H4 (cell line): ENCODE data around the gene CSMD2. TPM values are rescaled to one million over a fixed set of nuclear protein-coding genes. Genes with fewer than 3 reads are reported as not detected.
A peak's percentile ranks its signal among the peaks of the same experiment; 100 is the strongest.
"Not testable (repeated sequence)": the region's sequence is repeated elsewhere in the genome, so short reads cannot be mapped to it uniquely, and the experiment has no call there.

ENCODE experiments used
- DNase-seq: peaks from one replicate; pipeline ENCODE4 v3.0.0-alpha.2; 2015; ENCODE audit warnings: low spot score
- total RNA-seq: library from RNA; depleted of rRNA; stranded (reverse); fragments of >200 nt; shearing (Covaris generic); gene quantifications from 2 replicates; pipeline ENCODE4 v1.2.3, GENCODE V29; 2014; rRNA removed

The CSMD2 gene
- not detected in 2 replicates for total RNA-seq

GRCh38 chr1:34164771-34165391 lies at the start of gene CSMD2:
CSMD2 (minus strand) TSS chr1:34165230; CDS start chr1:34165097, 133 bp downstream.
- DNase-seq, result no peak

GRCh38 chr1:34213956-34214355 lies 48.9 kb upstream of the CSMD2 start:
- no peak for DNase-seq

GRCh38 chr1:34212673-34213072 lies 47.6 kb upstream of the CSMD2 start:
- no peak for DNase-seq

GRCh38 chr1:34199927-34200326 lies 34.9 kb upstream of the CSMD2 start:
- DNase-seq, result no peak

DNA sequence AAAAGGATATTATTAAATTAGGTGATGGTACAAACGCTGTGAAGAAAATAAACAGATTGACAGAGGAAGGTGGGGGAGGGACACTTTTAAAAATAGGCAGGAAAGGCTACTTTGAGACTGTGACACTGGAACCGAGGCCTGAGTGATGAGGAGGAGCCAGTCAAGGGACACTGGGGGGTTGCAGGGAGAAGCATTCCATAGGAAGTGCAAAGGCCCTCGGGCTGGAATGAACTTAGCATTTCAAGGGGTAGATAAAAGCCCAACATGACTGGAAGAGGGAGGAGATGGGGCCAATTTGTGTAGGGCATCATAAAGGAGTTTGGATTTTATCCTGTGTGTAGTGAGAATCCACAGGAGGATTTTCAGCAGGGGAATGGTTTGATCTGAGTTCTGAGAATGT lies 27.6 kb upstream of the CSMD2 start:
- no peak for DNase-seq

- DNase-seq, result no peak
These were observed 25.7 kb upstream of the CSMD2 start for GRCh38 chr1:34190692-34191091.

DNA sequence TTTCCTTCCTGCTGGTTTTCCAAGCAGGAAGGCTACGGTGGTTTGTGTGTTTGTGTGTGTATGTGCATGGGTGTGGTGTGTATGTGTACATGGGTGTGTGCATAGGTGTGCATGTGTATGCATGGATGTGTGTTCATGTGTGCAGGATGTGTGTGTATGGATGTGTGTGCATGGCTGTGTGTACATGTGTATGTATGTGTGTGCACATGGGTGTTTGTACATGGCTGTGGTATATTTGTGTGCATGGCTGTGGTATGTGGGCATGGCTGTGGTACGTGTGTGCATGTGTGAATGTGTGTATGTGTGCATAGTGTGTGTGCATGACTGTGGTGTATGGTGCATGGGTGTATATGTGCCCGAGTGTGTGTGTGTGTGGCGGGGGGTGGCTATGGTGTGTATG lies 24.0 kb upstream of the CSMD2 start:
- DNase-seq, result no peak

- DNase-seq, result no peak
These were observed 23.4 kb upstream of the CSMD2 start for GRCh38 chr1:34188418-34188817.

DNA sequence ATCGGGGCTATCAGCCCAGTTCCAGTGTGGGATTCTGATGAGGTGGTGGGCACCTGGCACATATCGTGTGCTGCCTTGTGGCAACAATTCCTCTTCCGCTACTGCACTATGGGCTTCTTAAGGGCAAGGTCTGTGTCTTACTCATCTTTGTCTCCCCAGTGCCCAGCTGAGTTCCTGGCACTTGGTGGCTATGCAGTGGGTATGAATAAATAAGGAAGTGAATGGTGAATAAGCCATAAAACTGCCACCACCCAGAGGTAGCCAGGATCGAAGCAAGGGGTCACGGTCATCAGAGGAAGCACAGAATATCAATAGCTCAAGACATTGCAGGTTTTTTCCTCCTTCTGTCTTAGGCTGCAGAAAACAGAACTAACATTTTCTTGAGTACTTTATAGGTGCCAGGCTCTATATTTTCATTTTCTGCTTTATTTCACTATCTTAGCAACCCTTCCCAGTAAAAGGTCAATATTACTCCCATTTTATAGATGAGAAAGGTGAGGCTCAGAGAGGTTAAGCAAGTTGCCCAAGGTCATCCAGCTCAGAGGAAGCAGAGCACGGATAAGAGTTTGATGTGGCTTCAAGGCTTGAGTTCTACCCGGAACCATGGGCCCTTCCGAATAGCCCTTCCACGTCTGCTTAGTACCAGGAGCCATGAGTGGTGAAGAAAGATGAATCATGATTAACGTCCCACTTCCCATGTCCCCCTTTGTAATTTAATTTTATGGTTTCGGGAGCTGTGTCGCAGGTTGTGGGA lies 21.9 kb upstream of the CSMD2 start:
- DNase-seq, result no peak

DNA sequence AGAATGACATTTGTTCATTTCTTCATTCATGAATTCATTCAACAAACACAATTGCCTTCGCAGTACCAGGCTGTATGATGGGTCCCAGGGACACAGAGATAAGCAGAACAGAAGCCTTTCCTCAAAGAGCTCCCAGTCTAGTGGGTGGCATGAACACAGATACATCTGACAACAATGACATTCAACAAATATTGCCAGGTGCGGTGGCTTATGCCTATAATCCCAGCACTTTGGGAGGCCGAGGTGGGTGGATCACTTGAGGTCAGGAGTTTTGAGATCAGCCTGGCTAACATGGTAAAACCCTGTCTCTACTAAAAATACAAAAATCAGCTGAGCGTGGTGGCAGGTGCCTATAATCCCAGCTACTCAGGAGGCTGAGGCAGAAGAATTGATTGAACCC lies 18.4 kb upstream of the CSMD2 start:
- DNase-seq, result not testable (repeated sequence)

DNA sequence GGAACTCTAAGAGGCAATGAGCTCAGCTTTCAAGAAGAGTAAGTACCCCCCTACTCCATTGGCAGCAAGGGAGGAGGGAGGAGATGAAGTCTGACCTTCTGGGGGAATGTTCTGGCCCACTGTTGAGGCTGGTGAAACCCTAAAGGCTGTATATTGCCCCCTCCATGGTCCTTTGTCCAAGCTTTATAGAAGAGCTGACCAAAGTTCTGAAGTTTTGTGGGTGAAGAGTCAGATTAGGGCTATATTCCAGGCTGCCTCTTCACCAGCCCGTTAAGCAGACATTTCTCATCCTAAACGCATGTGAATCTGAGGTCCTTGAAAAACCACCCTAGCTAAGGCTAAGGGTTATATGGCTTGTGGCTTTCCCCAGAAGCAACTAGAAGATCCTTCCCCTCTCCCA lies 13.0 kb upstream of the CSMD2 start:
- no peak for DNase-seq

GRCh38 chr1:34176830-34177603 lies 12.0 kb upstream of the CSMD2 start, which contains the start of gene C1orf94:
C1orf94 (plus strand) TSS chr1:34176907; CDS start chr1:34177790, 883 bp downstream.
- no peak for DNase-seq

DNA sequence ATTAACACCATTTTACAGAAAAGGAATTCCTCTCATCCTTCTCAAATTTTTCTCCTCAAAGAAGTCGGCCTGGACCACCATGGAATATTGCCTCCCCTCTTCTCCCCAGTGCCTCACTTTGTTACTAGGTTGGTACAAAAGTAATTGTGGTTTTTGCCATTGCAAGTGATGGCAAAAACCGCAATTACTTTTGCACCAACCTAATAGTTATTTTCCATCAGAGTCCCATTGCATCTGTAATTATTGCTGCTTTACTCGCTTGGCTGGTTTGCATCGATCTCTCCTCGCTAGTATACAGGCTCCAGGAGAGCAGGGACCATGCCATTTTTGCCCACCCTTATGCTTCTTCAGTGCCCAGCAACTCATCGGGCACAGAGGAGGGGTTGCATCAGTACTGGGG lies 10.7 kb upstream of the CSMD2 start:
- no peak for DNase-seq

DNA sequence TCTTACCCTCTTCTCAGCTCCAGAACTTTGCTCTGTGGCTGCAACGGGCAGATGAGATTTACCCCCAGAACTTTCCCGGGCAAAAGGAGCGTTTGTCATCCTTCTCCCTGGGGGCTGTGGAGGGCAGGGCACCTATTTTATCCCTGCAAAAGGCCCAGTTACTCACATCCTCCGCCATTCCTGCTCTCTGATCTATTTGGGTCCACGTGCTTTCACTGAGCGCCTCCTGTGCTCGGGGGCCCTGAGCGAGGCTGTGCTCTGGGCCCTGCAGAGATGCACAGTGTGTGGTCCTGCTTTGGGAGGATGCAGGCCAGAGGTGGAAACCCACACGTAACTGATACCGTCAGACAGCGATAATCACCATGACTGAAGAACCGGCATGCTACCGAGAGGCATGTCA lies 2.4 kb upstream of the CSMD2 start:
- DNase-seq, result no peak

DNA sequence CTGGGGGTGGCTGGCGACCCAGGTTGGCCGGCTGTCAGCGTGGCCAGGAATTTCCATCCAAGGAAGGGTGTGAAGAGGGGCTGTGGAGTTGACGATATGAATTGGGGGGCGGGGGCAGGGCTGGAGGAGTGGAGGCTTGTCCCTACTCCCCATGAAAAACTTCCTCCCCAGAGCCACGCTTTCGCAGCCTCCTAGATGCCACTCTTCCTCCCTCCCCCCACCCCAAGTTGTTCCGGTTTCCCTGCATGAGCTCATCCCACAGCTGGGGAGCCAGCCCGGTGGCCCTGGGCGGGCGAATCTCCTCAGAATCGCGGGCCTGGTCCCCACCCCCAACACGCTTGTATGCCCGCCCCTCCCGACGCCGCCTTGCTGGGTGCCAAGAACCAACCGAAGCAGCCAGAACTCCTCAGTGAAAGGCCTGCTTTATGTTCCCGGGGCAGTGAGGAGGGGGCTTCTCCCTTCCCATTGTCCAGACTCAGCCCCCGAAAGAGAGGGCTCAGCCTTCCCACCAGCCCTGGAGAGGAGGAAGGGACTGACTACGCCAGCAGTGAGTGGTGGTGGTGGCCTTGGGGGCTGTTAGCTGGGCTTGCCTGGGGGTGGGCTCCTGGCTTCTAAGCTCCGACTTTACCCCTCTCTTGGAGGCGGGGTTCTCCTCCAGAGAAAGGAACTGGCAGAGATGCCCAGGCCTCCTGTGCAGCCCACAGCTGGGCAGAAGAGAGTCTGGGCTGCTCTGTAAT lies 1.8 kb upstream of the CSMD2 start:
- DNase-seq, result no peak

GRCh38 chr1:34166191-34166624 lies 1.2 kb upstream of the CSMD2 start:
- DNase-seq, result no peak

- no peak for DNase-seq
These were observed 442 bp upstream of the CSMD2 start for GRCh38 chr1:34165422-34165921.

GRCh38 chr1:34163792-34164731 lies 968 bp downstream of the CSMD2 start:
- no peak for DNase-seq

DNA sequence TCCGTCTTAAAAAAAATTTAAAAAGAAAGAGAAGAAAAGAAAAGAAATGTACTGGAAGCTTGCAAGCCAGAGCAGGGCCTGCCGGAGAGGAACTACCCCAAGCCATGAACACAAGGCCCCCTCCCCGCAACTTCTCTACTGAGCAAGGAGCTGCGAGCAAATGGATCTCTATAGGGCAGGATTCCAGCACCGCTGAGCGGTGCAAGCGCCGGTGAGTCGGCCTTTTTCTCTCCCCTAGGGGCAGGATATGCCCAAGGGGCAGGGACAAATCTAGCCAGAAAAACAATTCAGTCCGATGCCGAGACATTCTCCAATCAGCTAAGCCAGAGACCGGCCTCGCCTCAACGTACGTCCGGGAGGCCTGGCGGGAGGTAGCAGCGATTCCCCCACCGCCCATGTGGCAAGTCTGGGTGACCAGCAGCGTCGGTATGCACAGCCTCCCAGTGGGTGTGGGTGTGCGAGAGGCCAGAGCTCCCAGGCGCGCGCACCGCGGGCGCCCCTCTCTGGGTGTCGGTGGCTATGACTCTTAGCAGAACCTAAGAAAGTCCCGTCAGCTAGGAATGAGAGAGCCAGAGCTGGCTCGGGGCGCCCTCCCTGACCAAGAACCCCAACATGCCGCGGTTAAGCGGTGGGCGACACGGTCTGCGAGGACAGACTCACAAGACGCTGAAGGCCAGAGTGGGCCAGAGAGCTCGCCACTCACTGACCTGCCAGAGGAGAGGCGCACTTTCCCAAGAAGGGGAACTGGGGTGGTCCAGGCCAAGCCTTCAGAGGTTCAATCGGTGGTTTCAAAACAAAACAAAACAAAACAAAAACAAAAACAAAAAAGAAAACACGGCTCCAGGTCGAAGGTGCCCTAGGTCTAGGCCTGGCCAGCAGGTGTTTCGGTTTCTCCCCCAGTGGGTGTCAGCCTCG lies 1.9 kb downstream of the CSMD2 start:
- peak; percentile 12 for DNase-seq
